Germinal center (tissue), 1 donor: Measurements from ENCODE around the gene MRPL27.

Experiments
- DNase-seq: peaks from one replicate; pipeline ENCODE4 v3.0.0; 2012; ENCODE audit warnings: mixed read lengths, low spot score

The MRPL27 gene

DNA sequence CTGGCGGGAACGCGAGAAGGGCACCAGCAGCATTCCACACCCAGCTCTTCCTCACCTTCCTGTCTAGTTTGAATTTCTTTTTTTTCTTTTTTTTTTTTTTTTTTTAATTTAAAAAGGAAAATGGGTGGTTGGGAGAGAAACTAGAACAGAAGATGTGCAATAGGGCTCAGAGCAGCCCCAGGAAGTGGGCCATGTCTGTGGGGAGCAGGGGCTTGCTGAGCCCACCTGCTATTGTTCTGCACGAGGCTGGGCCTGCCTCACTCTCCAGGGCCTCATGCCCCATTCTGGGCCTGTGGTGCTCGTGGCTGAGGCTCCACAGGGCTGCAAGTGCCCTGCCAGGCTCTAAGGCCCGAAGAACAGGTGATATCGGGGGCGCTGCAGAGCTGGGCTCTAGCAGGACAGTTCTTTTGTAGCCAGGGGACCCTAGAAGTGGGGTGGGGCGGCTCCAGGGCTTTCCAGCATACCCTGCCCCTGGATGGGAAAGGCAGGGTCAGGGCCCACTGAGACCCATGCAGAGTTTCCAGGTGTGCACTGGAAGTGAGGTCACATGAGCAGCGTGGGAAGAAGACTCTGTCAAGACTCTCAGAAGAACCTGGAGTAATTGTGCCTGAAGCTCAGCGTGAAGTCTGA is 12.4 kb downstream of the MRPL27 start:
- DNase-seq = no peak

DNA sequence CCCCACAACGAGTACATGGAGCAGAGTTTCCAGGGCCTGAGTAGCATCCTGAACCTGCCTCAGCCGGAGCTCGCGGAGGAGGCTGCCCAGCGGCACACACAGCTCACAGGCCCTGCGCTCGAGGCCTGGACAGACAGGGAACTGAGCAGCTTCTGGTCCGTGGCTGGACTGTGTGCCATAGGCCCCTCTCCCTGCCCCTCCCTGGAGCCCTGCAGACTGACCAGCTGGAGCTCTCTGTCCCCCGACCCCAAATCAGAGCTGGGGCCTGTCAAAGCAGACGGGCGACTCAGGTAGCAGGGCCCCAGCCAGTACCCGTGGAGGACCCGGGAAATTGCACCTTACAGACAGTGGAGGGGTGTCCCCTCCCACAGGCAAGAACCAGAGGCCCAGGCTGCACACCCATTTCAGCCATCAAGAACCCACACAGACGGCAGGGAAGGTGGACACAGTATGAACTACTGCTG is 13.0 kb downstream of the MRPL27 start:
- DNase-seq = no peak

DNA sequence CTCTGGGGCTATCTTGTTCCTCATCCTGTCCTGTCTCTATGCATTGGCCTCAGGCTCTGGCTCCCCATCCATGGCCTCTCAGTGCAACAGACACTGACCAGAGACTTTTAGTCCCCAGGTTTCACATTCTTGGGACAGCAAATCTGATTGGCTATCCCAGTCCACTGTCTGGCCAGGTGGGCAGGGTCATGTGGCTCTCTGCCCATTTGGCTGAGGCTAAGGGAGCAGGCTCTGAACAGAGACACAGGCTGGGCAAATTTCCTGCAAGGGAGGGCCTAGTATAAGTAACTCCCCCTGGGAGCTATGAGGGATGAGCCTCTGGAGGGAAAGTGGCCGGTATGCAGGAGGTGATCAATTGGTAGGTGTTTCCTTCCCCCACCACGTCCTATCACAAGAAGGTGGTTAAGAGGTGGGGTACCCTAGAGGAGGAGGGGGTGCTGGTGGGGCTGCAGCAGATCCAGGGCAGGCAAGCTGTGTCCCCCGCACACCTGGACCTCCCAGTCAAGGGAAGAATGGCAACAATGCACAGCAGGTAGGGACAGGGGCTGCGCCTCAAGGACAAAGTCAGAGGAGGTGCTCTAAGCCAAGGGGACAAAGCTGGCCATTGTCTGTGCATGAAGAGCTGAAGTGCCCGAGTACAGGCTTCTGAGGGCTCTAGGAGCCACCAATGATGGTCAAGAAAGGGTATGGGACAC is 13.8 kb downstream of the MRPL27 start:
- no peak for DNase-seq

DNA sequence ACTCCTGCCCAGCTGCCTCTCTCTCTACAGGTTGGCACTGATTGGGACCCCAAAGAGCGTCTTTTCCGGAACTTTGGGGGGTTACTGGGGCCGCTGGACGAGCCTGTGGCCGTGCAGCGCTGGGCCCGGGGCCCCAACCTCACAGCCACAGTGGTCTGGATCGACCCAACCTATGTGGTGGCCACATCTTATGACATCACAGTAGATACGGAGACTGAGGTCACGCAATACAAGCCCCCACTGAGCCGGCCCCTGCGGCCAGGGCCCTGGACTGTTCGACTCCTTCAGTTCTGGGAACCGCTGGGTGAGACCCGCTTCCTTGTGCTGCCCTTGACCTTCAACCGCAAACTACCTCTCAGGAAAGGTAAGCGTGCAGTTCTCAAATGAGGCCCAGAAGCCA is 14.8 kb downstream of the MRPL27 start:
- DNase-seq = no peak

DNA sequence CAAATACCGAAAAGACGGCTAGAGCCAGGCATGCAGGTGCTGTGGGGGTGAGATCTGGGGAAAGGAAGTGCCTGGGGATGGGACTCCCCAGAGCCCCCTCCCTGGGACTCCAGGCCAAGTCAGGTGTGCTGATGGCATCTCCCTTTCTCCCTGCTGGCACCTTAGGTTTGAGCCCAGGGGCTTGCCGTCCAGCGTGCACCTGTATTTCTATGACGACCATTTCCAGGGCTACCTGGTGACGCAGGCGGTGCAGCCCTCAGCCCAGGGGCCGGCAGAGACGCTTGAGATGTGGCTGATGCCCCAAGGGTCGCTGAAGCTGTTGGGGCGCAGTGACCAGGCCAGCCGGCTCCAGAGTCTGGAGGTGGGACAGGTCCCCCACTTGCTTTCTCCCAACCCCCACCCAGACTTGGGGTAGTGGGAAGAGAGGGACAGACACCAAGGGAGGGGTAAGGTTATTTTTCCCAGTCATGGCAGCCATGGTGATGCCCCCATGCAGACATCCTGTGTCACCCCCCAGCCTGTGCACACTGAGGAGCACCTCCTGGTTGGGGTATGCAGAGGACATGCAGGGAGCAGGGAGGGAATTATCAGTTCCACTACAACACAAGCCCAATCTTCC is 16.0 kb downstream of the MRPL27 start:
- no peak for DNase-seq

DNA sequence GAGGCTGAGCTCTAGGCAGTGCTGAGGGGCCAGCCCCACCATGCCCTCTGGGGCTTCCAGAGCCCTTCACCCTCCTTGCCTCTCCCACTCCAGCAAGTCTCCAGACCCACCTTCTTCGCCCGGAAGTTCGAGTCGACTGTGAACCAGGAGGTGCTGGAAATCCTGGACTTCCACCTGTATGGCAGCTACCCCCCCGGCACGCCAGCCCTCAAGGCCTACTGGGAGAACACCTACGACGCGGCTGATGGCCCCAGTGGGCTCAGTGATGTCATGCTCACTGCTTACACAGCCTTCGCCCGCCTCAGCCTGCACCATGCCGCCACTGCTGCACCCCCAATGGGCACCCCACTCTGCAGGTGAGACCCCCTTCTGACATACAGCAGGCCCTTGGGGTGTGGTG is 16.6 kb downstream of the MRPL27 start:
- DNase-seq = no peak

DNA sequence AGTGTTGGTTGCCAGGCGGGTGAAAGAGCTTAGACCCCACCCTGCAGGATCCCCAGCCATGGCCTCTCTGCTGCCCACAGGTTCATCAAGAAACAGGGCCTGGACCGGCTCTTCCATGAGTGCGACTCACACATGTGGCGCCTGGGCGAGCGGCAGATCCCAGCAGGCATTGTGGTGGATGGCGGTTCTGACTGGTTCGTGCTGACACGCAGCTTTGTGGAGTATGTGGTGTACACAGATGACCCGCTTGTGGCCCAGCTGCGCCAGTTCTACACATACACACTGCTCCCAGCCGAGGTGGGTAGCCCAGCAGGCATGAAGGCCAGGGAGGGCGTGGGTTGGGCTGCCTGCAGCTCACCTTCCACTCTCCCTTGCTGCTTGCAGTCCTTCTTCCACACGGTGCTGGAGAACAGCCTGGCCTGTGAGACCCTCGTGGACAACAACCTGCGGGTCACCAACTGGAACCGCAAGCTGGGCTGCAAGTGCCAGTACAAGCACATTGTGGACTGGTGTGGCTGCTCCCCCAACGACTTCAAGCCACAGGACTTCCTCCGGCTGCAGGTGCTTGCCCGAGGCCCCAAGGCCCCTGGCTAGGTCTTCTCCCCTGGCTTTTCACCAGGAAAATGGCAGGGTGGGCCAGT is 17.2 kb downstream of the MRPL27 start:
- DNase-seq = no peak

DNA sequence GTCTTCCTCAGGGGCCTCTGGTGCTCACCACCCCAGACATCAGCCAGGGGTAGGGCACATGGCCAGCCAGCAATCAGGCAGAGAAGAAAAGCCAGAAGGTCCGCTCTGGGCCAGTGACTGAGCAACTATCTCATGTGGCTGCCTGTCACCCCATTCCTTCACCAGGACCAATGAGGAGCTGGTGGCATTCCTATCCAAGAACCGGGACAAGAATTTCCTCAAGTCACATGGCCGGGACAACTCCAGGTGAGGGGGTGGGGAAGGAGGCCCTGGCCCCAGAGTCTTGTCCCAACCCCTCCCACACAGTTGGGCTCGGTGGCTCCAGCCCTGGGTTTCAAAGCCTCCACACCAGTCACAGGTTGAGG is 17.7 kb downstream of the MRPL27 start:
- no peak for DNase-seq

DNA sequence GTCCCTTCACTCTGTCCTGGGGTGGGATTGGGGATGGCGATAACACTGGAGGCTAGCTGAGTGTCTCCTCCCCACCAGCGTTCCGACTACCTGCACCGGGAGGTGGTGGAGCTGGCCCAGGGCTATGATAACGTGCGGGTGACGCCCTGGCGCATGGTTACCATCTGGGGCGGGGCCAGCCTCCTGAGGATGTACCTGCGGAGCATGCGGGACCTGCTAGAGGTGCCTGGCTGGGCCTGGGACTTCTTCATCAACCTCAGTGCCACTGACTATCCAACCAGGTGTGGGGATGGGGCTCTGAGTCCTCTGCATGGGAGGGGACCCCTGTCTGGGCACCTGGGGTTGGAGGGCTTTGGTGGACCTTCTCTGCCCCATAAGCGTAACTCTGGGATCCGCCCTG is 18.2 kb downstream of the MRPL27 start:
- no peak for DNase-seq

DNA sequence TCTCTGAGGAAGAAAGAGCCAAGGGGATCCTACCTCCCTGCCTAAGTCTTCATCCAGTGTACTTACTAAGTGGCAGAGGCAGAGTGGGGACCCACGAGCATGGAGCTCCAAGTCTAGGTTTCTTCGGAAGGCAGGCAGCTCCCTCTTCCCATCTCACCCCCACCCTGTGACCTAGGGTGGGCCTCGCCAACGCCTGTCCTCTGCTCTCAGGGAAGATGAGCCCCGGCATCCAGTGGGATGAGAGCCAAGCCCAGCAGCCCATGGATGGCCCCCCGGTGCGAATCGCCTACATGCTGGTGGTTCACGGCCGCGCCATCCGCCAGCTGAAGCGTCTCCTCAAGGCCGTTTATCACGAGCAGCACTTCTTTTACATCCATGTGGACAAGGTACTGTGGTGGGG is 18.8 kb downstream of the MRPL27 start:
- no peak for DNase-seq

DNA sequence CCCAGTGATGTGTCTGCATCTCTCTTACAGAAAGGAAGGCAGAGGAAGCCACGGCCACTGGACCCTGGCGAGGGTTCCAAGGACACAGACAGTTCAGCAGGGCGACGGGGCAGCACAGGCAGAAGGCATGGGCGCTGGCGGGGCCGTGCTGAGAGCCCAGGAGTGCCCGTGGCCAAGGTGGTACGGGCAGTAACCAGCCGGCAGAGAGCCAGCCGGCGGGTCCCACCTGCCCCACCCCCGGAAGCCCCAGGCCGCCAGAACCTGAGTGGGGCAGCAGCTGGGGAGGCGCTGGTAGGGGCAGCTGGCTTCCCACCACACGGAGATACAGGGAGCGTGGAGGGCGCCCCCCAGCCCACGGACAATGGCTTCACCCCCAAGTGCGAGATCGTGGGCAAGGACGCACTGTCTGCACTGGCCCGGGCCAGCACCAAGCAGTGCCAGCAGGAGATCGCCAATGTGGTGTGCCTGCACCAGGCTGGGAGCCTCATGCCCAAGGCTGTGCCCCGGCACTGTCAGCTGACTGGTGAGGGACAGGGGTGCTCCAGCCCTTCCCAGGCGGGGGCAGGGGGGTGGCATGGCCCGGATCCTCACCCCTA is 19.3 kb downstream of the MRPL27 start:
- DNase-seq = no peak

DNA sequence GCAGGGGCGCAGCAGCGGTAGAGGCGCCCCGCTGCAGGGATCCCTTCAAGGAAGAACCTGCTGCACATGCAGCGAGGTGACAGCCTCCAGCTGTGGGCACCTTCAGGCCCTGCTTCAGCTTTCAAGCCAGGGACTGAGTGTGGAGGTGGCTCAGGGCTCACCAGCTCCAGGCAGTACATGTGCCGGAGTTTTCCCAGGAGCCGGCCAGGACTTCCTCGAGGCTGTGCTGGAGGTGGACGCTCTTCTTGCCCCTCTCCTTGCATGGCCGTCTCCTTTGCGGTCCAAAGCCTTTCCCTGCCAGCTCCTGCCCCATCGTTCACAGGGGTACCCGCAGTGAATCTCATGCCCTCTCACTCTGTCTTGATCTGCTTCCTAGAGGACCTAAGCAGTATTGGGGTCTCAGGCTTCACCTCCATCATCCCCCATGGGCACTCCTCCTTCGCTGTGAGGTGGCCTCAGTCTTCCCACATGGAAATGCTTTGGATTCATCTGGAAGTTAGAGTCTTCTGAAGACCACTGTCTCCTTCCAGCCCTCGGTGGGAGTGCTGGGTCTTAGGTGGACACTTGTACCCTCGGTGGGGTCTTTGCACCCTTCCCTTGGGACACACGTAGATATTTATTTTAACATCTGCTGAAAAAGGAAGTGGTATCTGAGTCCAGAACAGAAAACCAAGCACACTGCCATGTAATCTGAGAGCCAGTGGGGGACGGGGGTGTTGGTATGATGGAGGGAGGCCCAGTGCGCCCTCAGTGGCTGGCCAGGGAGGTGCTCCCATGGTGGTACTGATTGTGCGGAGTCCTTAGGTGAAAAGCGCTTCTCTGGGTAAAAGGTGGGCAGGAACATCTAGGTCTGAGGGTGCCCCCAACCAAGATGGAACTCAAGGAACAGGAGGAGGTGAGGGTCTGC is 20.0 kb downstream of the MRPL27 start:
- DNase-seq = no peak

DNA sequence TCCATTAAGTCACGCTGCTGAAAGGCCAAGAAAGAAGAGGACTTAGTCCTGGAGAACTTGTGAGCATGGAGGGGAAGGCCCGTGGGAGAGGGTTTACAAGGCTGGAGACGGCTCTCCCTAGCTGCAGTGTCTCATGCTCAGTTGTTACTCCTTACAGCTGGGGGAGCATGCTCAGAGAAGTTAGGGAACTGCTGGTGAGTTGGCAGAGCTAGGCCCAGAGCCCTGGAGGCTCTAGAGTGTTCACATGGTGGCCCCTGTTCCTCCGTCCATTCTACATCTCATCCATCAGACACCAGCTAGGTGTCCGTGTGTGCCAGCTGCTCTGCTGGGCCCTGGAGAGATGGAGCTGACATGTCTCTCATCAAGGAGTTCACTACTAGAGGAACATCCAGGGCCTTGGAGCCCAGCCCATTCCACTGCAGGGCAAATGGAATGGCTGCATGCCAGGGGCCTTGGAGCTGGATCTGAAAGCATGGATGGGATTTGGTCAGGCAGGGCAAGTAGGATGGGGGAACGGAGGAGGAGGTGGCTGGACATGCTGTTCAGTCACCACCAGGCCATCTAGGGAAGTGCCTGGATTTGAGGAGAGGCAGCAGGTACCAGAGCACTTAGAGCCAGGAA is 20.8 kb downstream of the MRPL27 start:
- DNase-seq = no peak

DNA sequence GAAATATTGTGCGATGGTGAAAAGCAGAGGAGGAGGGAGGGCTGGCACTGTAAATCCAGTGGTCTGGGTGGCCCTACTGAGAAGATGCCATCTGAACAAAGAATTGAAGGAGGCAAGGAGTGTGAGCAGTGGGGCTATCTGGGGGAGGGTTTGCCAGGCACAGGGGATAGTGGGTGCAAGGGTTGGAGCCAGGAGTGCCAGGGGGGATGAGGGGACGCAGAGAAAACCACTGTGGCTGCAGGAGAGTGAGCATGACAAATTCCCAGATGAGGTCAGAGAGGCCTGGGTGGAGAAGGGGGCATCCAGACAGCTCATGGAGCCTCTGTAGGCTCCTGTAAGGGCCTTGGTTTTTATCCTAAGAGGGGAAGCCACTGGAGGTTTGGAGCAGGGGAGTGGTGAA is 22.3 kb downstream of the MRPL27 start:
- no peak for DNase-seq

DNA sequence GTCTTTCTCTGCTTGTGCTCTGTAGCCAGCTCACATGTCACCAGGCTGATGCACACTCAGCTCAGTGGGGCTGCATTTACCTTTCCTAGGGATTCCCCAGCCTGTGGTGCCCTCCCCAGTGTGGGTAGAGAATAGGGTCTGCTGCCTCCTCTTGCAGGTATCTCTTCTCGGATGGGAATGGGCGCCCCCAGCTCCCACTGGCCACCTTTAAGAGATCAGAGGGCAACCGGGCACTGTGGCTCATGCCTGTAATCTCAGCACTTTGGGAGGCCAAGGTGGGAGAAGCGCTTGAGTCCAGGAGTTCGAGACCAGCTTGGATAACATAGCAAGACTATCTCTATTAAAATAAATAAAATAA is 23.8 kb downstream of the MRPL27 start:
- no peak for DNase-seq

DNA sequence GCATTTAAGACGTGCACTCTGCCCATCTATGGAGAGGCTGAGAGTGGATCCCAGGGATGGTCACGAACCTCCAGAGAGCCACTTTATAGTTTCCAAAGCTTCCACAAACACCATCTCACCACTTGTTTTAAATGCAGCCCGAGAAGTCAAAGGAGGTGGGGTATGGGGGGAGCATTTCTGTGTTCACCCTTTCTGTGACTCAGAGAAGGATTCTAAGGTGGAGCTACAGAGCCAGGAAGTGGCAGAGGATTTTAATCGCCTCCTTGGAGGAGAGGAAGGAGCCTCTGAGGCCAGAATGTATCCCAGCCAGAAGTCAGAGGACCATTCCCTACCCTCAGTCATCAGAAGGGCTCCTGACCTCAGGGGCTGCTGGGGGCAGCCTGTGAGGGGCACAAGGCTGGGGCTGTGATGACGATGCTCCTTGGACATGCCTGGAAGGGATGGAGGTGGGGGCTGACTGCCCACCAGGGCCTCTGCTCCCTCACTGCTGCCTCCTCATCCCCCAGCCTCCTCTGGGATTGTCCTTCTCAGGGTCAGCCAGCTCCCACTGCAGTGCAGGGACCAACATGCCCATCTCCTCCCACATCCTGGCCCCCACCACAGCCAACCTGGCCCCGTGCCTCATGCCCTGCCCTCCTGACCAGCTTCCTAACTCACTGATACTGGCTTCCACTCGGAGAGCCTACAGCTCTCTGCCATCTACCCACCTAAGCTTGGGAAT is 24.3 kb downstream of the MRPL27 start:
- DNase-seq = no peak

DNA sequence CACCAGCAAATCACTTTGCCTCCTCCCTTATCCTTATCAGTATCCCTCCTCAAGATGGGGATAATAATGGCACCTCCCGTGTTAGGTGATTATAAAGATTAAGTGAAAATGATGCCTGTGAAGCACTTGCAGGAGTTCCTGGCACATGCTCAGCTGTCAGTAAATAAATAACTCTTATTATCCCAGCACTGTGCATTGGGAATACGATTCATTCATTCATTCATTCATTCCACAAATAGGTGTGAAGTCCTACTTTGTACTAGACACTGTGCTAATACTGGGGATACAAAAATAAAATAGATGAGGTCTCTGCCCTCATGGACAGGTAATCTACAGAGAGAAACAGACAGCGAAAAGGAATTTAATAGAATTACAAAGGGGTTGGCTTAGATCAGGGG is 25.1 kb downstream of the MRPL27 start:
- DNase-seq = no peak

DNA sequence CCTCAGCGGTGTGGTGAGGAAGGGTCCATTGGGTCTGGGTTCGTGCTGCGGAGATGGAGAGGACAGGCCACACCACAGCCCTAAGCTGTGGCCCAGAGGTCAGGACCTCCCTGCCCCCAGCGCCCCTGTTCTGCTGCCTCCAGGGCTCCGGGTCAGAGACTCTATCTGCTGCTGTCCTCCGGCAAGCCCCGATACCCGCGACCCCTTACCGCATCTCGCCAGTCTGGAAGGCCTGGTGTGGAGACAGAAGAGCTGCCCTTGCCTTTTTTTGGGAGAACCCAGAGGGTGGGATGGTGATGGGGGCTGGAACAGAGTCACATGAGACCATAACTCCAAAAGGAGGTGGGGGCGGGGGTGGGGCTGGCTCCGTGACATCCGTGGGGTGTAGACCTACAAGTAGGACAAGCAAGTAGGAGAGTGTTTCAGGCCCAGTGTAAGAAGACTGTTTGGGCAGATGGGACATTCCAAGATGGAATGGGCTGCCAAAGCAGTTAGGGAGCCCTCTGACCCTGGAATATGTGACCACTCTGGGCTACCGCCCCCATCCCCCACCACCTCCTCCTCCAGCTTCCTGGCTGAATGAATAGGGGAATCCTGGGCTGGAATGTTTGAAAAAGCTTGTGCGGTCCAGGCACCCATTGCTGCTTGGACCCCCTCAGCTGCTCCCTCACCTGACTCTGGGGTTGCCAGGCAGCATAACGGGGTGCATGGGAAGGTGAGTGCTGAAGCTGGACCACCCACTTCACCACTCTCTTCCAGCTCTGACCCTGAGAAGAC is 25.7 kb downstream of the MRPL27 start:
- no peak for DNase-seq

DNA sequence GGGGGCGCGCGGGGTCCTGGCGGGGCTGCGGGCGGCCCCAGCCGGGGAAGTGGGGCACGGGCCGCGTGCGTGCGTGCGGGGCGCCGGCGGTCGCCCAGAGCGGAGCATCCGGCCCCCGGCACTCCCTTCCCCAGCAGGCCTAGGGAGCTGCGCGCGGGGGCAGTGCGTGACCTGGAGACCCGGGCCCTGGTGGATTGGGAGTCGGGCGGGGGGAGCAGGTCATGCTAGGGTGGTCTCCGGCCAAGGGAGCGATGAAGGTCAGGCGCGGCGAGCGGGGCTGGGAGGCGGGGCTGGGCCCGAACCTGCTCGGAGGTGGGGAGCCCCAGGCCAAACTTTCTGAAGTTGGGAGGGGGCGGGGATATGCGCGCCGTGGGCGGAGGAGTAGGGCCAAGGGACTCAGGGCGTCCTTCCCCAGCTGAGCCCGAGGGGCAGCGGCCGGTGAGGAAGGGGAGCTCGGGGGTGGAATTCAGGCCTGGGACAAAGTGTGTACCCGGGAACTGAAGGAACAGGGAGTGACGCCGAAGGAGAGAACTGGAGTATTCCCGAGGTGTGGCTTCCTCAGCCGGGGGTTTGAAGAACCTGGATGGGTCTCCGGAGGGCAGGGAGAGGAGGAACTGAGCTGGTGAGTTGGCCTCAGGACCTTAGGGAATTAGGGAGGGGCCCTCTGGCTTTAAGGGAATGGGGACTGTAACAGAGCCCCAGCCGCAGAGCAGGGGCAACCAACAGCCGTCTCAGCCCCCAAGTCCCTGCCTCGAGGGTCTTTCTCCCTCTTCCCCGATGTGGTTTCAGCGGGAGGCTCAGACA is 26.5 kb downstream of the MRPL27 start:
- DNase-seq = peak; percentile 76
